ENCODE data around the gene TBC1D9.

- TF ChIP-seq ZNF230 (CRISPR knock-in tag; IDR thresholded peaks at IDR 0.05) (no peak), CTCF (CRISPR knock-in tag; IDR thresholded peaks at IDR 0.05) (no peak), FOXM1 (CRISPR knock-in tag; IDR thresholded peaks at IDR 0.05) (no peak), ZNF772 (CRISPR knock-in tag; IDR thresholded peaks at IDR 0.05) (no peak), TARDBP (CRISPR knock-in tag; IDR thresholded peaks at IDR 0.05) (no peak), BORCS8-MEF2B (CRISPR knock-in tag; IDR thresholded peaks at IDR 0.05) (no peak), HNRNPUL1 (IDR thresholded peaks at IDR 0.05; ENCODE audit: low read depth, low read length) (no peak), ATF1 (CRISPR knock-in tag; IDR thresholded peaks at IDR 0.05) (no peak), SAP130 (CRISPR knock-in tag; IDR thresholded peaks at IDR 0.05; ENCODE audit: low read depth) (no peak), LCORL (IDR thresholded peaks at IDR 0.05) (no peak), LCORL (CRISPR knock-in tag; IDR thresholded peaks at IDR 0.05) (no peak), ZNF841 (CRISPR knock-in tag; IDR thresholded peaks at IDR 0.05; ENCODE audit: borderline replicate concordance) (no peak), MXI1 (IDR thresholded peaks at IDR 0.05; ENCODE audit: borderline replicate concordance, low read depth, low read length) (no peak)
These were observed 33.6 kb upstream of the TBC1D9 start for GRCh38 chr4:140789759-140790158.

Measured in HepG2 (cell line).